ENCODE measurements around the gene PHTF1. TPM values are rescaled to one million over a fixed set of nuclear protein-coding genes. Genes with fewer than 3 reads are reported as not detected.

PHTF1 gene
- total and polyA plus RNA-seq, 5 experiments from 2014 or later: 1.9 to 9.9 (median 4.3) TPM

GRCh38 chr1:113792471-113792870 lies 33.2 kb upstream of the PHTF1 start:
- Mint-ChIP-seq H3K9me3 (no peaks in the 10 kb centered on the region), H3K27me3 (no peaks in the 10 kb centered on the region), H3K27ac (peak overlapping the region; percentile 82 to 93 (median 88)), H3K4me3 (peak overlapping the region in 8 of 10 donors; percentile 1 to 60 (median 48)), H3K4me1 (peaks cover 35 to 70% (median 67%) of the 10 kb centered on the region in 4 donors), H3K36me3 (peaks cover 13 to 64% (median 36%) of the 10 kb centered on the region in 3 donors)
- peak in 3 of 10 donors; percentile 2 to 22 (median 18) for DNase-seq
- ATAC-seq: peak; percentile 71 to 85
- POLR2A ChIA-PET: interaction anchor here (1.4 kb wide), 1 partner anchor 33 kb away, joined by 7 read pairs; the partner anchor contains the start of gene PHTF1

GRCh38 chr1:113788802-113789201 lies 29.5 kb upstream of the PHTF1 start:
- Mint-ChIP-seq H3K27me3 (no peaks in the 10 kb centered on the region), H3K4me1 (peaks cover 42 to 83% (median 70%) of the 10 kb centered on the region in 4 donors), H3K4me3 (no peak overlapping the region), H3K9me3 (no peaks in the 10 kb centered on the region), H3K36me3 (peaks cover 0 to 40% (median 17%) of the 10 kb centered on the region in 3 donors), H3K27ac (peak overlapping the region in 9 of 10 donors; percentile 31 to 82 (median 70))
- DNase-seq (no peak), ATAC-seq (no peak)
- POLR2A ChIA-PET: interaction anchor here (1.7 kb wide), 1 partner anchor 22 kb away, joined by 4 read pairs; no protein-coding TSS in a partner anchor

GRCh38 chr1:113787663-113788062 lies 28.4 kb upstream of the PHTF1 start:
- peak overlapping the region in 5 of 10 donors; percentile 10 to 74 (median 58) for H3K27ac Mint-ChIP-seq
- no peak for ATAC-seq
- POLR2A ChIA-PET: interaction anchor here (1.7 kb wide), 1 partner anchor 23 kb away, joined by 4 read pairs; no protein-coding TSS in a partner anchor
- no peaks in the 10 kb centered on the region for H3K27me3 Mint-ChIP-seq
- H3K4me3 Mint-ChIP-seq: no peak overlapping the region
- no peak for DNase-seq
- no peaks in the 10 kb centered on the region for H3K9me3 Mint-ChIP-seq
- H3K36me3 Mint-ChIP-seq: peaks cover 0 to 32% (median 16%) of the 10 kb centered on the region in 3 donors
- peaks cover 43 to 71% (median 65%) of the 10 kb centered on the region in 4 donors for H3K4me1 Mint-ChIP-seq

- POLR2A ChIA-PET: interaction anchor here (0.7 to 4.0 kb wide), 5 partner anchors 19 to 152 kb away, joined by 3 to 30 read pairs (median 3); partner anchors contain the start of gene RSBN1
- no peaks in the 10 kb centered on the region for H3K27me3 Mint-ChIP-seq
- peaks cover 0 to 30% (median 16%) of the 10 kb centered on the region in 3 donors for H3K36me3 Mint-ChIP-seq
- H3K9me3 Mint-ChIP-seq: no peaks in the 10 kb centered on the region
- peak overlapping the region in 7 of 10 donors; percentile 46 to 79 (median 65) for H3K27ac Mint-ChIP-seq
- no peak overlapping the region for H3K4me3 Mint-ChIP-seq
- ATAC-seq: no peak
- peaks cover 38 to 59% (median 51%) of the 10 kb centered on the region in 4 donors for H3K4me1 Mint-ChIP-seq
- DNase-seq: no peak
Observed at GRCh38 chr1:113786069-113786468, 26.8 kb upstream of the PHTF1 start.

DNA sequence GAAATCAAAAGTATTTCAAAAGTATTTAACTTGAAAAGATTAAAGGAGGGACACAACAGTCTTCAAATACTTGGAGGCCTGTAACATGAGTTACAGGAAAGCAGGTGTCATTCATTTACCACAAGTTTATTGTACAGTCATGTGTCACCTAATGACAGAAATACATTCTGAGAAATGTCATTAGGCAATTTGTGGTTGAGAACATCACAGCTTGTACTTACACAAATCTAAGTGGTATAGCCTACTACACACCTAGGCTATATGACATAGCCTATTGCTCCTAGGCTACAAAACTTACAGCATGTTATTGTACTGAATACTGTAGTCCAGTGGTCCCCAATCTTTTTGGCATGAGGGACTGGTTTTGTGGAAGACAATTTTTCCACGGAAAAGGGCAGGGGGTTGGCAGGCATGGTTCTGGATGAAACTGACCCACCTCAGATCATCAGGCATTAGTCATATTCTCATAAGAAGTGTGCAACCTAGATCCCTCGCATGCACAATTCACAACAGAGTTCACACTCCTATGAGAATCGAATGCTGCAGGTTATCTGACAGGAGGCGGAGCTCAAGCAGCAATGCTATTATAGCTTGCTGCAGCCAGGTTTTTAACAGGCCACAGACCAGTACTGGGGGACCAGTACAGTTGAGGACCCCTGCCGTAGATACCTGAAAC lies 25.0 kb upstream of the PHTF1 start:
- H3K9me3 Mint-ChIP-seq: no peaks in the 10 kb centered on the region
- DNase-seq (no peak), ATAC-seq (peak in 1 of 2 donors; percentile 5)
- H3K36me3 Mint-ChIP-seq: peaks cover 0 to 16% (median 6%) of the 10 kb centered on the region in 3 donors
- peak overlapping the region; percentile 26 to 76 (median 69) for H3K4me3 Mint-ChIP-seq
- peak overlapping the region in 7 of 10 donors; percentile 35 to 95 (median 88) for H3K27ac Mint-ChIP-seq
- POLR2A ChIA-PET: interaction anchor here (0.9 to 4.0 kb wide), 4 partner anchors 12 to 145 kb away, joined by 5 to 30 read pairs (median 6); partner anchors contain the start of genes HIPK1, PHTF1 and RSBN1
- no peaks in the 10 kb centered on the region for H3K27me3 Mint-ChIP-seq
- H3K4me1 Mint-ChIP-seq: peaks cover 25 to 46% (median 34%) of the 10 kb centered on the region in 4 donors

GRCh38 chr1:113783254-113784103 lies 24.2 kb upstream of the PHTF1 start:
- H3K4me3 Mint-ChIP-seq: peak overlapping the region; percentile 26 to 76 (median 69)
- peaks cover 4 to 14% (median 8%) of the 10 kb centered on the region in 3 donors for H3K36me3 Mint-ChIP-seq
- peaks cover 0 to 5% (median 0%) of the 10 kb centered on the region in 9 donors for H3K9me3 Mint-ChIP-seq
- POLR2A ChIA-PET: interaction anchor here (0.5 to 4.0 kb wide), 5 partner anchors 11 to 146 kb away, joined by 4 to 30 read pairs (median 5); partner anchors contain the start of genes HIPK1, PHTF1 and RSBN1
- DNase-seq (peak; percentile 7 to 77 (median 59)), ATAC-seq (peak; percentile 97 to 99)
- H3K27me3 Mint-ChIP-seq: no peaks in the 10 kb centered on the region
- H3K27ac Mint-ChIP-seq: peak overlapping the region in 6 of 10 donors; percentile 65 to 95 (median 88)
- peaks cover 28 to 47% (median 31%) of the 10 kb centered on the region in 4 donors for H3K4me1 Mint-ChIP-seq

- H3K27me3 Mint-ChIP-seq: no peaks in the 10 kb centered on the region
- H3K9me3 Mint-ChIP-seq: peaks cover 0 to 8% (median 0%) of the 10 kb centered on the region in 9 donors
- H3K27ac Mint-ChIP-seq: peak overlapping the region in 3 of 10 donors; percentile 87 to 95 (median 88)
- H3K4me3 Mint-ChIP-seq: peak overlapping the region in 2 of 10 donors; percentile 33 to 59
- no peak for DNase-seq
- peaks cover 20 to 42% (median 25%) of the 10 kb centered on the region in 4 donors for H3K4me1 Mint-ChIP-seq
- H3K36me3 Mint-ChIP-seq: peaks cover 5 to 13% (median 6%) of the 10 kb centered on the region in 3 donors
- no peak for ATAC-seq
- POLR2A ChIA-PET: interaction anchor here (2.8 kb wide), 1 partner anchor 30 kb away, joined by 24 read pairs; the partner anchor contains the start of gene RSBN1
Observed at GRCh38 chr1:113782406-113782805, 23.1 kb upstream of the PHTF1 start.

GRCh38 chr1:113780374-113781146 lies 21.3 kb upstream of the PHTF1 start:
- DNase-seq (peak in 2 of 10 donors; percentile 30 to 38), ATAC-seq (peak; percentile 35 to 47)
- Mint-ChIP-seq H3K27ac (no peak overlapping the region), H3K4me1 (peaks cover 3 to 27% (median 11%) of the 10 kb centered on the region in 4 donors), H3K27me3 (no peaks in the 10 kb centered on the region), H3K9me3 (peaks cover 0 to 8% (median 0%) of the 10 kb centered on the region in 9 donors), H3K4me3 (no peak overlapping the region), H3K36me3 (peaks cover 5 to 20% (median 14%) of the 10 kb centered on the region in 3 donors)
- POLR2A ChIA-PET: interaction anchor here (0.7 to 2.8 kb wide), 2 partner anchors 31 to 55 kb away, joined by 3 to 24 read pairs; partner anchors contain the start of gene RSBN1

DNA sequence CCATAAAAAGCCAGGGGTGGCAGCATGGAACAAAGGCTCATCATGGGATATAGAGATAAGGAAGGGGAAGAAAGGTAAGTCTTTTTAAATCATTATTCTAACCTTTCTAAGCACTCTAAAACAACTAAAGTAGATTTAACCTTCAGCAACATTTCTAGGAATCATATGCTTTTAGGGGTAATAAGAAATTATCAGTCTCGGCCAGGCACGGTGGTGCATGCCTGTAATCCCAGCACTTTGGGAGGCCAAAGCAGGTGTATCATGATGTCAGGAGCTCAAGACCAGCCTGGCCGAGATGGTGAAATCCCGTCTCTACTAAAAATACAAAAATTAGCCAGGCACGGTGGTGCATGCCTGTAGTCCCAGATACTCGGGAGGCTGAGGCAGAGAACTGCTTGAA lies 20.3 kb upstream of the PHTF1 start:
- H3K27me3 Mint-ChIP-seq: no peaks in the 10 kb centered on the region
- POLR2A ChIA-PET: no interaction called here
- peak overlapping the region in 3 of 10 donors; percentile 2 to 29 (median 11) for H3K4me3 Mint-ChIP-seq
- H3K9me3 Mint-ChIP-seq: peaks cover 0 to 8% (median 0%) of the 10 kb centered on the region in 9 donors
- DNase-seq (no peak), ATAC-seq (no peak)
- peak overlapping the region in 1 of 10 donors; percentile 13 for H3K27ac Mint-ChIP-seq
- peaks cover 0 to 24% (median 9%) of the 10 kb centered on the region in 4 donors for H3K4me1 Mint-ChIP-seq
- H3K36me3 Mint-ChIP-seq: peaks cover 5 to 27% (median 16%) of the 10 kb centered on the region in 3 donors

GRCh38 chr1:113777561-113777960 lies 18.3 kb upstream of the PHTF1 start:
- POLR2A ChIA-PET: interaction anchor here (0.8 kb wide), 1 partner anchor 35 kb away, joined by 4 read pairs; the partner anchor contains the start of gene RSBN1
- H3K4me3 Mint-ChIP-seq: no peak overlapping the region
- H3K4me1 Mint-ChIP-seq: peaks cover 5 to 9% (median 6%) of the 10 kb centered on the region in 4 donors
- ATAC-seq: no peak
- H3K36me3 Mint-ChIP-seq: peaks cover 5 to 38% (median 16%) of the 10 kb centered on the region in 3 donors
- no peak for DNase-seq
- no peaks in the 10 kb centered on the region for H3K27me3 Mint-ChIP-seq
- H3K27ac Mint-ChIP-seq: peak overlapping the region in 1 of 10 donors; percentile 26
- H3K9me3 Mint-ChIP-seq: peaks cover 0 to 8% (median 0%) of the 10 kb centered on the region in 9 donors

GRCh38 chr1:113770031-113770430 lies 10.7 kb upstream of the PHTF1 start:
- Mint-ChIP-seq H3K4me3 (no peak overlapping the region), H3K4me1 (peaks cover 14 to 28% (median 27%) of the 10 kb centered on the region in 4 donors), H3K9me3 (no peaks in the 10 kb centered on the region), H3K27me3 (no peaks in the 10 kb centered on the region), H3K36me3 (peaks cover 5 to 79% (median 8%) of the 10 kb centered on the region in 3 donors), H3K27ac (peak overlapping the region in 7 of 10 donors; percentile 1 to 74 (median 55))
- no peak for ATAC-seq
- DNase-seq: no peak
- POLR2A ChIA-PET: interaction anchor here (0.6 to 1.3 kb wide), 3 partner anchors 10 to 41 kb away, joined by 3 to 5 read pairs (median 3); no protein-coding TSS in a partner anchor
